Testis (tissue), 3 donors: Measurements from ENCODE around the gene SSPN. TPM values are rescaled to one million over a fixed set of nuclear protein-coding genes. Genes with fewer than 3 reads are reported as not detected.
A peak's percentile ranks its signal among the peaks of the same experiment; 100 is the strongest.

Experiments
- DNase-seq: peaks from one replicate; pipeline ENCODE4 v3.0.0-alpha.2; 2019
- H3K27ac ChIP-seq, 2 donors: fragments of 200-600 bp; sonication (generic); one replicate each; pipeline ENCODE4 v1.5.1; 2019
- H3K27me3 ChIP-seq: fragments of 200-600 bp; sonication (generic); one replicate; pipeline ENCODE4 v1.5.1; 2019
- H3K36me3 ChIP-seq: fragments of 200-600 bp; sonication (generic); one replicate; pipeline ENCODE4 v1.5.1; 2017; ENCODE audit warnings: low read depth; ENCODE audit errors: missing control alignments
- H3K4me1 ChIP-seq: fragments of 200-600 bp; sonication (generic); one replicate; pipeline ENCODE4 v1.5.1; 2019
- H3K4me3 ChIP-seq, 2 donors: fragments of 200-600 bp; sonication (generic); one replicate each; pipeline ENCODE4 v1.5.1; 2017 to 2019
- H3K9me3 ChIP-seq: fragments of 200-600 bp; sonication (generic); one replicate; pipeline ENCODE4 v1.5.1; 2017
- CTCF ChIP-seq, 3 experiments: fragments of 450-650 bp in 2 of 3; fragments of 200-600 bp in 1 of 3; sonication (generic) in 1 of 3; IDR thresholded peaks; one replicate each; pipeline ENCODE4 v1.5.1; 2016 to 2019; ENCODE audit warnings: antibody characterized with exemption in 3 of 3, mild to moderate bottlenecking in 2 of 3, moderate library complexity in 1 of 3
- POLR2A ChIP-seq: fragments of 450-650 bp; IDR thresholded peaks from one replicate; pipeline ENCODE4 v1.6.1; 2017; ENCODE audit warnings: antibody characterized with exemption, mild to moderate bottlenecking, moderate library complexity
- WGBS, 2 donors: methylation state at CpG; one replicate each; pipeline ENCODE4 v1.1.5; 2018; 5-methylcytosine and 5-hydroxymethylcytosine counted together
- intact Hi-C: fragments of 100-400 bp; cut with DNase I; formaldehyde crosslinking; loops from one replicate; pipeline ENCODE4 v1.15.1; 2023; ENCODE audit warnings: low total_unique reads
- polyA plus RNA-seq: library from polyadenylated mRNA; stranded (reverse); fragments of 350-450 nt; fragmentation: Illumina TruSeq; extraction: RNeasy Lipid Tissue Mini Kit (QIAGEN cat#74804); gene quantifications from one replicate; pipeline ENCODE4 v1.2.3, GENCODE V29; 2014; ENCODE audit warnings: low read depth, low replicate concordance; ENCODE audit not compliant: insufficient read depth
- total RNA-seq, 2 donors: library from RNA; depleted of rRNA; stranded (reverse); fragments of >200 nt; gene quantifications; one replicate each; pipeline ENCODE4 v1.2.3, GENCODE V29; 2016

Gene SSPN
- total and polyA plus RNA-seq, 3 donors from 2014 or later = 17.8 to 41.6 (median 25.5) TPM

GRCh38 chr12:26205298-26205697 lies 9.9 kb downstream of the SSPN start:
- Histone ChIP-seq H3K36me3 (no peaks in the 10 kb centered on the region), H3K4me3 (no peak overlapping the region), H3K27me3 (no peaks in the 10 kb centered on the region), H3K9me3 (no peaks in the 10 kb centered on the region), H3K4me1 (peaks cover 16% of the 10 kb centered on the region), H3K27ac (no peak overlapping the region)
- WGBS, 2 donors = 34 to 35% methylated on average over 2 of the region's 2 CpGs
- no peak for TF ChIP-seq POLR2A
- no peak for TF ChIP-seq CTCF (IDR thresholded peaks at IDR 0.05)
- DNase-seq = no peak
- intact Hi-C loops = no loop called here

- intact Hi-C loops = no loop called here
- DNase-seq = no peak
- WGBS, 2 donors = 82 to 83% methylated on average over 6 of the region's 6 CpGs
- no peaks in the 10 kb centered on the region for H3K27me3 ChIP-seq
- TF ChIP-seq CTCF (IDR thresholded peaks at IDR 0.05) (no peak), POLR2A (no peak)
- no peak overlapping the region for H3K27ac ChIP-seq
- H3K36me3 ChIP-seq = no peaks in the 10 kb centered on the region
- peaks cover 16% of the 10 kb centered on the region for H3K4me1 ChIP-seq
- no peaks in the 10 kb centered on the region for H3K9me3 ChIP-seq
- H3K4me3 ChIP-seq = no peak overlapping the region
Measured at GRCh38 chr12:26205941-26206340, 10.6 kb downstream of the SSPN start.

- no peak overlapping the region for H3K4me3 ChIP-seq
- intact Hi-C loops = no loop called here
- peaks cover 22% of the 10 kb centered on the region for H3K4me1 ChIP-seq
- H3K27ac ChIP-seq = no peak overlapping the region
- H3K9me3 ChIP-seq = no peaks in the 10 kb centered on the region
- no peak for DNase-seq
- TF ChIP-seq POLR2A (no peak), CTCF (IDR thresholded peaks at IDR 0.05) (no peak)
- no peaks in the 10 kb centered on the region for H3K27me3 ChIP-seq
- 25 to 50% methylated on average over 1 of the region's 1 CpG for WGBS, 2 donors
- H3K36me3 ChIP-seq = no peaks in the 10 kb centered on the region
Measured at GRCh38 chr12:26211331-26211730, 16.0 kb downstream of the SSPN start.

GRCh38 chr12:26212396-26212795 lies 17.0 kb downstream of the SSPN start:
- Histone ChIP-seq H3K27me3 (no peaks in the 10 kb centered on the region), H3K4me3 (no peak overlapping the region), H3K27ac (peak overlapping the region; percentile 19 to 68), H3K9me3 (no peaks in the 10 kb centered on the region), H3K4me1 (peaks cover 22% of the 10 kb centered on the region), H3K36me3 (no peaks in the 10 kb centered on the region)
- TF ChIP-seq POLR2A (no peak), CTCF (IDR thresholded peaks at IDR 0.05) (no peak)
- DNase-seq = no peak
- 37 to 54% methylated on average over 5 of the region's 5 CpGs for WGBS, 2 donors
- intact Hi-C loops = no loop called here

GRCh38 chr12:26212988-26213387 lies 17.6 kb downstream of the SSPN start:
- intact Hi-C loops = no loop called here
- peak overlapping the region in 1 of 2 donors; percentile 68 for H3K27ac ChIP-seq
- H3K27me3 ChIP-seq = no peaks in the 10 kb centered on the region
- TF ChIP-seq POLR2A = no peak
- TF ChIP-seq CTCF (IDR thresholded peaks at IDR 0.05) = no peak
- no peak for DNase-seq
- H3K4me3 ChIP-seq = no peak overlapping the region
- H3K4me1 ChIP-seq = peaks cover 22% of the 10 kb centered on the region
- no peaks in the 10 kb centered on the region for H3K9me3 ChIP-seq
- WGBS, 2 donors = 37 to 43% methylated on average over 2 of the region's 2 CpGs
- H3K36me3 ChIP-seq = no peaks in the 10 kb centered on the region
